GM23248 (cell line): ENCODE measurements around the gene GPC1.

Experiments used
- EZH2 ChIP-seq: fragments of 200-600 bp; sonication (generic); IDR thresholded peaks from 2 replicates; pipeline ENCODE4 v1.6.1; 2018; ENCODE audit warnings: antibody characterized with exemption, mild to moderate bottlenecking; ENCODE audit not compliant: insufficient read depth, poor library complexity, severe bottlenecking
- EZH2phosphoT487 ChIP-seq: fragments of 200-600 bp; sonication (generic); IDR thresholded peaks from 2 replicates; pipeline ENCODE4 v1.6.1; 2018; ENCODE audit warnings: antibody characterized with exemption, moderate library complexity, mild to moderate bottlenecking, low read depth; ENCODE audit not compliant: insufficient read depth

DNA sequence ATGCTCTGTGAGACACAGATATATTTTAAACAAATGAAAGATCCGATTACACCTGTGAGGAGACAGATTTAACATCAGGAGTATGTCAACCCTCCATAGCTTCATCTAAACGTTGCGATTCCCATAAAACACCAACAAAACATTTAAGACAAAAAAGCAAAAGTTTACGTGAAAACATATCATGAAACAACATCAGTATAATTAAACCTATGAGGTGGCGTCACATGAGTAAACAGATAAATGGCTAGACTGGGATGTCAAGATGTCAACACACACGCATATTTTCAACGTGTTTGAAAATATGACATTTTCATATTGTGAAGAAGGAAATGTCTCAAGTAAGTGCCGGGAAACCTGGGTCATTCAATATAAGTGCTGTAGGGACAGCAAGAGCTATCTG lies 25.5 kb upstream of the GPC1 start:
- TF ChIP-seq EZH2 (no peak), EZH2phosphoT487 (no peak)
